HepG2 (cell line): ENCODE data around the gene ZNF554. TPM values are rescaled to one million over a fixed set of nuclear protein-coding genes. Genes with fewer than 3 reads are reported as not detected.

Source experiments
- AGO1 ChIP-seq: fragments of 200-400 bp; formaldehyde crosslinking; IDR thresholded peaks from 2 replicates; pipeline ENCODE4 v1.6.1; 2017; ENCODE audit warnings: mild to moderate bottlenecking, low read depth, low read length, moderate library complexity; ENCODE audit not compliant: poor library complexity, severe bottlenecking
- ERF ChIP-seq: IDR thresholded peaks from 2 replicates; pipeline ENCODE4 v1.6.1; 2018; ENCODE audit warnings: missing biosample characterization, missing genetic modification reagents
- ESRRA ChIP-seq: sonication (generic); formaldehyde crosslinking; IDR thresholded peaks from 2 replicates; pipeline ENCODE4 v1.5.1; 2020; ENCODE audit warnings: mild to moderate bottlenecking, low read depth, missing genetic modification reagents
- FOSL1 ChIP-seq: sonication (generic); formaldehyde crosslinking; IDR thresholded peaks from 2 replicates; pipeline ENCODE4 v1.9.0; 2021; ENCODE audit warnings: missing genetic modification reagents, borderline replicate concordance
- FOXA3 ChIP-seq: IDR thresholded peaks from 2 replicates; pipeline ENCODE4 v1.6.1; 2016; ENCODE audit warnings: missing genetic modification reagents, missing compliant biosample characterization
- FOXJ3 ChIP-seq: sonication (generic); formaldehyde crosslinking; IDR thresholded peaks from 2 replicates; pipeline ENCODE4 v1.4.0; 2020; ENCODE audit warnings: missing genetic modification reagents, mild to moderate bottlenecking, borderline replicate concordance
- FOXK1 ChIP-seq: sonication (generic); formaldehyde crosslinking; IDR thresholded peaks from 2 replicates; pipeline ENCODE4 v1.4.0; 2020; ENCODE audit warnings: low read depth, missing genetic modification reagents, borderline replicate concordance
- GABPB1 ChIP-seq: IDR thresholded peaks from 2 replicates; pipeline ENCODE4 v1.6.1; 2016; ENCODE audit warnings: mild to moderate bottlenecking, missing genetic modification reagents, moderate library complexity, missing compliant biosample characterization
- HOXA3 ChIP-seq: sonication (generic); formaldehyde crosslinking; IDR thresholded peaks from 2 replicates; pipeline ENCODE4 v1.5.0; 2020; ENCODE audit warnings: missing genetic modification reagents
- HOXA5 ChIP-seq: sonication (generic); formaldehyde crosslinking; IDR thresholded peaks from 2 replicates; pipeline ENCODE4 v1.4.0; 2020; ENCODE audit warnings: missing genetic modification reagents
- KAT2B ChIP-seq: fragments of 150-350 bp; IDR thresholded peaks from 2 replicates; pipeline ENCODE4 v1.6.1; 2014; ENCODE audit warnings: low read depth, low read length, borderline replicate concordance
- KAT7 ChIP-seq: IDR thresholded peaks from 2 replicates; pipeline ENCODE4 v1.6.1; 2018; ENCODE audit warnings: borderline replicate concordance, missing compliant biosample characterization
- RXRB ChIP-seq: IDR thresholded peaks from 2 replicates; pipeline ENCODE4 v1.6.1; 2016; ENCODE audit warnings: borderline replicate concordance, missing genetic modification reagents, missing compliant biosample characterization
- SAP130 ChIP-seq: IDR thresholded peaks from 2 replicates; pipeline ENCODE4 v1.6.1; 2016; ENCODE audit warnings: low read depth
- XBP1 ChIP-seq: sonication (generic); formaldehyde crosslinking; IDR thresholded peaks from 2 replicates; pipeline ENCODE4 v1.5.0; 2020; ENCODE audit warnings: missing genetic modification reagents
- ZBTB7B ChIP-seq: sonication (generic); formaldehyde crosslinking; IDR thresholded peaks from 2 replicates; pipeline ENCODE4 v1.4.0; 2020; ENCODE audit warnings: missing genetic modification reagents
- ZMYM3 ChIP-seq: sonication (generic); formaldehyde crosslinking; IDR thresholded peaks from 2 replicates; pipeline ENCODE4 v1.5.1; 2020; ENCODE audit warnings: mild to moderate bottlenecking, missing genetic modification reagents
- ZNF501 ChIP-seq: sonication (generic); formaldehyde crosslinking; IDR thresholded peaks from 2 replicates; pipeline ENCODE4 v1.5.1; 2020; ENCODE audit warnings: mild to moderate bottlenecking, moderate library complexity, missing genetic modification reagents
- ZNF761 ChIP-seq: sonication (generic); formaldehyde crosslinking; conservative IDR thresholded peaks from 2 replicates; pipeline ENCODE4 v1.4.0; 2020; ENCODE audit warnings: mild to moderate bottlenecking, missing genetic modification reagents
- ZSCAN25 ChIP-seq: sonication (generic); formaldehyde crosslinking; IDR thresholded peaks from 2 replicates; pipeline ENCODE4 v1.8.0; 2022; ENCODE audit warnings: mild to moderate bottlenecking, missing genetic modification reagents
- ZSCAN31 ChIP-seq: sonication (generic); formaldehyde crosslinking; IDR thresholded peaks from 2 replicates; pipeline ENCODE4 v1.5.0; 2020; ENCODE audit warnings: low read depth, mild to moderate bottlenecking, missing genetic modification reagents
- polyA plus RNA-seq, 8 experiments: library from polyadenylated mRNA; depleted of rRNA in 3 of 8; stranded (reverse) in 7 of 8; unstranded in 1 of 8; fragments of >200 nt; fragmentation: Illumina TruSeq in 4 of 8; extraction: Trizol in 4 of 8; gene quantifications; 2 replicates each; pipeline versions ENCODE4 v1.2.1 to v1.2.3, GENCODE V29; 2011 to 2016; ENCODE audit warnings: low read depth in 4 of 8, missing spikeins in 1 of 8, mixed read lengths in 1 of 8; ENCODE audit not compliant: insufficient read depth in 1 of 8
- total RNA-seq, 5 experiments: library from RNA; depleted of rRNA; stranded (reverse); fragments of >200 nt; fragmentation: Illumina TruSeq; extraction: Trizol; gene quantifications; 2 replicates each; pipeline ENCODE4 v1.2.3, GENCODE V29; 2016; ENCODE audit warnings: low read depth in 1 of 5
- TF ChIP-seq, protein P1 (sequence below): sonication (generic); formaldehyde crosslinking; IDR thresholded peaks from 2 replicates; pipeline ENCODE4 v1.4.0; 2020; ENCODE audit warnings: missing genetic modification reagents, mild to moderate bottlenecking, borderline replicate concordance
- TF ChIP-seq, protein P2 (sequence below): sonication (generic); formaldehyde crosslinking; IDR thresholded peaks from 2 replicates; pipeline ENCODE4 v1.9.0; 2021; ENCODE audit warnings: missing genetic modification reagents, mild to moderate bottlenecking, borderline replicate concordance
- TF ChIP-seq, protein P3 (sequence below): IDR thresholded peaks from 2 replicates; pipeline ENCODE4 v1.6.1; 2016; ENCODE audit warnings: low read depth
- TF ChIP-seq, protein P4 (sequence below): sonication (generic); formaldehyde crosslinking; IDR thresholded peaks from 2 replicates; pipeline ENCODE4 v1.5.1; 2020; ENCODE audit warnings: missing genetic modification reagents, mild to moderate bottlenecking, borderline replicate concordance
- TF ChIP-seq, protein P5 (sequence below): sonication (generic); formaldehyde crosslinking; IDR thresholded peaks from 2 replicates; pipeline ENCODE4 v1.4.0; 2020; ENCODE audit warnings: missing genetic modification reagents

ZNF554 gene
- total and polyA plus RNA-seq, 2 of the 13 experiments (the other 11 are each of a cell fraction or from before 2014, with no cell fraction given), result 2.2 to 2.7 TPM

DNA sequence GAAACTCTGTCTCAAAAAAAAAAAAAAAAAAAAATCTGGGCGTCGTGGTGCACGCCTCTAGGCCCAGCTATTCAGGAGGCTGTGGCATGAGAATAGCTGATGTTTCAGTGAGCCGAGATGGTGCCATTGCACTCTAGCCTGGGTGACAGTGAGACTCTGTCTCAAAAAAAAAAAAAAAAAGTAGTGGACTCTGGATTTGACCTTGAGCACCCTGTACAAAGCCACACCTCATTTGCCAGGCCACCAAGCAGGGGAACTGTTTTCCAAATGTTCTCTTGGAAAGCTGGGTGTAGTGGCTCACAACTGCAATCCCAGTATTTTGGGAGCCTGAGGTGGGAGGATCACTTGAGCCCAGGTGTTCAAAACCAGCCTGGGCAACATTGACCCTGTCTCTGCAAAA, 17.8 kb downstream of the ZNF554 start (continued):
- TF ChIP-seq, protein P1, sequence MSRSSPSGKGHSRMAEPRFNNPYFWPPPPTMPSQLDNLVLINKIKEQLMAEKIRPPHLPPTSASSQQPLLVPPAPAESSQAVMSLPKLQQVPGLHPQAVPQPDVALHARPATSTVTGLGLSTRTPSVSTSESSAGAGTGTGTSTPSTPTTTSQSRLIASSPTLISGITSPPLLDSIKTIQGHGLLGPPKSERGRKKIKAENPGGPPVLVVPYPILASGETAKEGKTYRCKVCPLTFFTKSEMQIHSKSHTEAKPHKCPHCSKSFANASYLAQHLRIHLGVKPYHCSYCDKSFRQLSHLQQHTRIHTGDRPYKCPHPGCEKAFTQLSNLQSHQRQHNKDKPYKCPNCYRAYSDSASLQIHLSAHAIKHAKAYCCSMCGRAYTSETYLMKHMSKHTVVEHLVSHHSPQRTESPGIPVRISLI (CRISPR knock-in tag), result peak; percentile 98
- TF ChIP-seq, protein P2, sequence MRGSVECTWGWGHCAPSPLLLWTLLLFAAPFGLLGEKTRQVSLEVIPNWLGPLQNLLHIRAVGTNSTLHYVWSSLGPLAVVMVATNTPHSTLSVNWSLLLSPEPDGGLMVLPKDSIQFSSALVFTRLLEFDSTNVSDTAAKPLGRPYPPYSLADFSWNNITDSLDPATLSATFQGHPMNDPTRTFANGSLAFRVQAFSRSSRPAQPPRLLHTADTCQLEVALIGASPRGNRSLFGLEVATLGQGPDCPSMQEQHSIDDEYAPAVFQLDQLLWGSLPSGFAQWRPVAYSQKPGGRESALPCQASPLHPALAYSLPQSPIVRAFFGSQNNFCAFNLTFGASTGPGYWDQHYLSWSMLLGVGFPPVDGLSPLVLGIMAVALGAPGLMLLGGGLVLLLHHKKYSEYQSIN (CRISPR knock-in tag), result no peak
- TF ChIP-seq HOXA3 (CRISPR knock-in tag) (peak; percentile 29; the same call in 1 of the 2 replicates), XBP1 (CRISPR knock-in tag) (no peak), AGO1 (no peak), ZSCAN25 (CRISPR knock-in tag) (no peak), ZBTB7B (CRISPR knock-in tag) (0 out of 2 replicates have a peak, but pooled peaks have one; percentile 50), SAP130 (peak; percentile 58), ZNF501 (peak; percentile 45; the same call in 1 of the 2 replicates), ZSCAN31 (CRISPR knock-in tag) (0 out of 2 replicates have a peak, but pooled peaks have one; percentile 48), FOXK1 (peak; percentile 12; the same call in 1 of the 2 replicates), KAT7 (CRISPR knock-in tag) (no peak), KAT2B (no peak), FOXA3 (CRISPR knock-in tag) (no peak; the same call in 1 of the 2 replicates), RXRB (CRISPR knock-in tag) (peak; percentile 59; the same call in 1 of the 2 replicates), ZNF761 (CRISPR knock-in tag) (no peak), ZMYM3 (CRISPR knock-in tag) (peak; percentile 60; the same call in 1 of the 2 replicates), GABPB1 (CRISPR knock-in tag) (no peak), ERF (CRISPR knock-in tag) (0 out of 2 replicates have a peak, but pooled peaks have one; percentile 28), ESRRA (CRISPR knock-in tag) (no peak), FOXJ3 (CRISPR knock-in tag) (peak; percentile 18; the same call in 1 of the 2 replicates), HOXA5 (0 out of 2 replicates have a peak, but pooled peaks have one; percentile 33), FOSL1 (CRISPR knock-in tag) (no peak)
- TF ChIP-seq, protein P3, sequence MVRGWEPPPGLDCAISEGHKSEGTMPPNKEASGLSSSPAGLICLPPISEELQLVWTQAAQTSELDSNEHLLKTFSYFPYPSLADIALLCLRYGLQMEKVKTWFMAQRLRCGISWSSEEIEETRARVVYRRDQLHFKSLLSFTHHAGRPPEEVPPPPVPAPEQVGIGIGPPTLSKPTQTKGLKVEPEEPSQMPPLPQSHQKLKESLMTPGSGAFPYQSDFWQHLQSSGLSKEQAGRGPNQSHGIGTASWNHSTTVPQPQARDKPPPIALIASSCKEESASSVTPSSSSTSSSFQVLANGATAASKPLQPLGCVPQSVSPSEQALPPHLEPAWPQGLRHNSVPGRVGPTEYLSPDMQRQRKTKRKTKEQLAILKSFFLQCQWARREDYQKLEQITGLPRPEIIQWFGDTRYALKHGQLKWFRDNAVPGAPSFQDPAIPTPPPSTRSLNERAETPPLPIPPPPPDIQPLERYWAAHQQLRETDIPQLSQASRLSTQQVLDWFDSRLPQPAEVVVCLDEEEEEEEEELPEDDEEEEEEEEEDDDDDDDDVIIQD (CRISPR knock-in tag), result peak; percentile 31; the same call in 1 of the 2 replicates
- TF ChIP-seq, protein P4, sequence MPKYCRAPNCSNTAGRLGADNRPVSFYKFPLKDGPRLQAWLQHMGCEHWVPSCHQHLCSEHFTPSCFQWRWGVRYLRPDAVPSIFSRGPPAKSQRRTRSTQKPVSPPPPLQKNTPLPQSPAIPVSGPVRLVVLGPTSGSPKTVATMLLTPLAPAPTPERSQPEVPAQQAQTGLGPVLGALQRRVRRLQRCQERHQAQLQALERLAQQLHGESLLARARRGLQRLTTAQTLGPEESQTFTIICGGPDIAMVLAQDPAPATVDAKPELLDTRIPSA (CRISPR knock-in tag), result no peak
- TF ChIP-seq, protein P5, sequence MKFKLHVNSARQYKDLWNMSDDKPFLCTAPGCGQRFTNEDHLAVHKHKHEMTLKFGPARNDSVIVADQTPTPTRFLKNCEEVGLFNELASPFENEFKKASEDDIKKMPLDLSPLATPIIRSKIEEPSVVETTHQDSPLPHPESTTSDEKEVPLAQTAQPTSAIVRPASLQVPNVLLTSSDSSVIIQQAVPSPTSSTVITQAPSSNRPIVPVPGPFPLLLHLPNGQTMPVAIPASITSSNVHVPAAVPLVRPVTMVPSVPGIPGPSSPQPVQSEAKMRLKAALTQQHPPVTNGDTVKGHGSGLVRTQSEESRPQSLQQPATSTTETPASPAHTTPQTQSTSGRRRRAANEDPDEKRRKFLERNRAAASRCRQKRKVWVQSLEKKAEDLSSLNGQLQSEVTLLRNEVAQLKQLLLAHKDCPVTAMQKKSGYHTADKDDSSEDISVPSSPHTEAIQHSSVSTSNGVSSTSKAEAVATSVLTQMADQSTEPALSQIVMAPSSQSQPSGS (CRISPR knock-in tag), result no peak
